ENCODE measurements around the gene CAMK2B.

CAMK2B gene

DNA sequence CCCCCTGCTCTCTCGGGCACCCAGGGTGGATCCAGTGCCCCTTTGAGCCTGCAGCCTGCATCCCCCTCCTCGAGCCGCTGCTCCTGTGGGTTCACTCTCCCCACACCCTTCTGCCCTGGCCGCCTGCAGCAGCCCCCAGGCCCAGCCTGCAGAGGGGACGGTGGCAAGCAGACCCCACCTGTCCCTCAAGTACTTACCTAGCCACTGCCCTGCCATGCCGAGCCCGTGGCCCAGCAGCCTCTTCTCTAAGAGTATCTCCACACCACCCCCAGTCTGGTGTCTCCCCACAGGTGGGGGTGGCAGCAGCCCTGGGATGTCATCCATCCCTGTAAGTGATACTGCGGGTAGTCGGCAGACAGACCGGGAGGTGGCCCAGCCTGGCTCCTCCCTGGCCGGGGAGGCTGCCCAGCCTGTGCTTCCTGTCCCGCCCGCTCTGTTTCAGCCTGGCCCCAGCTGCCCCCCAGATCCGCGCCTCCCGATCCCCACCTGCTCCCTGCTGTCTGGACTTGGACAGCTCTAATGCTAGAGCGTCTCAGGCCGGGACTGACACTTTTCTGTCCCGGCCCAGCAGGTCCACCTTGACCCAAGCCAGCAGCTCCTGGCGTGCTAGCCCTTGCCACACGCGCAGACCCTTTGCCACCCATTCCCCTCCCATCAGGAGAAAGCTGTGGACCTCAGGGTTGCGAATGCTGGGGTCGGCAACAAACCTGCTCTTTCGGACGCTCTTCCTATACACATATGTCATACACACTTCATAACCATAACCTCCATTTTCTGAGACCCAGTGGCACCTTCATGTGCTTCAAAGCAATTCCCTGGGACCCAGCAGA, 99.6 kb downstream of the CAMK2B start:
- no peak for DNase-seq

DNA sequence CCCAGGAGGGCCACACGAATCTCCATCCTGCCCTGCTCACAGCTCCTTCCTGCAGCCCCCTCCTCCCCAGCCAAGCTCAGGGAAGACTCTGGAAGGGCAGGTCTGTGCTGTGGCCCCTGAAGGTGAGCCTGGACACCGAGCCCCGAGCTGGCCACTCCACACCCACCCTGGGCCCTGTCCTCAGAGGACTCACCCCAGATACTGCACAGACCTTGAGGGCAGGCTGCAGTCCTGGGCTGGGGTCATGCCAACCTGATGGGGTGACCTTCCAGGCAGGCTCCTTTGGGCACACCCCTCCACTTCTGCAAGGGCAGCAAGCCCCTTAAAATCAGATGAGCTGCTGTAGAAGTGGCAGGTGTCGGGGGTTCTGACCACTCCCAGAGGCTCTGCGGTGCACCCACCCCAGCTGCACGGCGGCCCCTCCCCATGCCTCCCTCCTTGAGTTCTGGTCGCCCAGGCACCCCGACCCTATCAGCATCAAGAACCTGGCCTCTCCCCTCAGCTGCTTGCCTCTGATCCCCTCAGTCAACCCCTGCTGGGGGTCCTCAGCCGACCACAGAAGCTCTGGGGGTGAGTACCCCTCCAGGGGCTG, 100.3 kb downstream of the CAMK2B start:
- no peak for DNase-seq

DNA sequence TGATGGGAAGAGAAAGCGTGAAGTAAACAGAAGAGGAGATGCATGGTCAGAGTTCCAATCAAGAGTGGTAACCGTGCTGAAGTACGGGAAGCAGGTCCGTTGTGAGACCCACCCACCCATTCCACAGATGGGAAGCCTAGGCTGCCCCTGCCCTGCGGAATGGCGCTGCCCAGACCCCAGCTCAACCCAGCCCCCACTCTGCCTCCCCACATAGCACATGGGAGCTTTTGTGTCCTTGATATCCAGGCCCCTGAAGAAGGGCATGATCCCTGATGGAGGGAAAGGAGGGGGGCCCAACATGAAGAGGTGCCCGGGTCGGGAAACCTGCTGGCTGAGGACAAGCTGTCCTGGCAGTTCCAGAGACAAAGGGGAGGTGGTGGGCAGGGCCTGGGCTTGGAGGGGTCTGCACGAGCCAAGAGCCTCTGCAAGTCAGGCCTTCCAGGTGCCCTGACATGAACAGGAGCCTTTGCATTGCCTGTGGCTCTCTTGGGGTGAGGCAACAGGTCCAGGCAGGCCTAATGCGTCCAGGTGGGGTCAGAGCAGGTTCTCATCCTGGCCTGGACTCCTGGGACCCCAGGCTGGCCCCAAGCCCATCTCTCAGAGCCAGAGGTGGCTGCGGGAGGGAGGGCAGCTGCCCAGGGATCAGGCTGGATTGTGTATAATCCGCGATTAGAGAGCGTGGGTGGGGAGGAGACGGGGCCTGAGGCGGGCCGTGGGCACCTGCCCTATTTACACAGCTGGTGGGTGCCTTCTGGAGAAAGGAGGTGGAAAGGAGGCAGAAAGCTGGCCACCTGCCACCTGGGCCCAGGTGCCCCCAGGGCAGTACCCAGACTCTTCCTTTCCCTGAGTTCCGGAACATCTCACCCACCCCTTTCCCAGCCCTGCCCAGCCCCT, 101.1 kb downstream of the CAMK2B start:
- DNase-seq = no peak

DNA sequence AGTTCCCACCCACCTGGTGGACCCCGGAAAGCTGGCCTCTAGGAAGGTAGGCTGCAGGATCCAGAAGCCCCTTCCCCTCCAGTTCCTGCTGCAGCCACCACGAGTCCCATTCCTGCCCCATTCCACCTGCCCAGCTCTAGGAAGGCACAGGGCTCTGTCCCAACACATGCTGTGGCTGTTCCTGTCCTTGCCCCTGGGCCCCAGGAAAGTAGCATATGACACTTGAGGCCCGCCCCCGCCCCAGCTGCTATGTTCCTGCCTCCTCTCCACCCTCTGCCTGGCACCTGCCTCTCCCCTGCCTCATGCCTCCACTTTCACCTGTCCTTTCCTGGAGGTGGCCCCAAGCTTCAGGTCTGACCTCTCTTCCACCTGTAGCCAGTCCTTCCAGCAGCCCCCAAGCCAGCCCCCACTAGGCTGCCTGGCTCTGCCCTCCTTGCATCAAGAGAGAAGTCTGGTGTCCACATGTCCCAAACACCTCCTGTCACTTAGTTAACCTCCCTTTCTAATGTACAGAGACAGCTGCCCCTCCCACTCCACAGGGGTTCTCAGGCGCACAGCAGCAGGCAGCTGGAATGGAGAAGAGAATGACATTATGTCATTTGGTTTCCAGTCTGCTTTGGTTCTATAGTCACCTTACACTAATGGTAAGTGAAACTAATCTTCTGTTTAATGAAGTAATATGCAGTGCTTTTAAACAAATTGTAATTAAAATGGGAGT, 101.9 kb downstream of the CAMK2B start:
- no peak for DNase-seq

DNA sequence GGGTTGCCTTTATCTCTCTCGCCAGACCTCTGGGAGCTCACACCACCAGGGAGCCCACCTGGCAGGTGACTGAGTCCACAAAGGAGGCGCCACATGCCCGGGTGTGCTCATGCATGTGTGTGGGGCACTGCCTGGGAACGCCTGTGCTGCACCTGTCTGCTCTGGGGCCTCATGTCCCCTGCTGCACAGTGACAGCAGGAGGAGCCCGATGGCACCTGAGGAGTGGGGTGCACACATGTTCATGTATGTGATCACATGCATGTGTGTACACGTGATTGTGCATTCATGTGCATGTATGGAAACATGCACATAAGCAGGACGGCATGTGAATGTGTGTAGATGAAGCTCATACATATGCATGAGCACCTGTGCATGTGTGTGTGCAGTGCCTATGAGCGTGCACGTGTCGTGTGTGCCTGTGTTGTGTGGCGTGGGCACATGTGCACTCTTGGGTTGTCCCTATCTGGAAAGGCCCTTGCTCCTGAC, 102.6 kb downstream of the CAMK2B start:
- no peak for DNase-seq

DNA sequence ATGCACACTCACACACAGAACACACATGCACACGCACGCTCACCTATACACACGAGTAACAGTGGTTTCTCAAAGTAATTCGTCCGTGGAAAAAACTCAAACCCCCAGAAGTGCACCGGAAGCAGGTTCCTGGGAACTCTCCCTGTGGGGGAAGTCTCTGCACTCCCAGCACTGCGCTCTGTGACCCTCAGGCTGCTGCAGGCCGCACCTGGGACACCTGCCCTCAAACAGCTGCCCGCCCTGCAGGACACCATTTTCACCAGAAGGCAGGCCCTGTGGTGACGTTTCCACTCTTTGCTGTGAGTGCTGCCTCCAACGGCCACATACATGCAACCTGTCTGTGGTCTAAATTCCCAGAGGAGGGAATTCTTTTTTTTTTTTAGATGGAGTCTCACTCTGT, 103.3 kb downstream of the CAMK2B start:
- no peak for DNase-seq

DNA sequence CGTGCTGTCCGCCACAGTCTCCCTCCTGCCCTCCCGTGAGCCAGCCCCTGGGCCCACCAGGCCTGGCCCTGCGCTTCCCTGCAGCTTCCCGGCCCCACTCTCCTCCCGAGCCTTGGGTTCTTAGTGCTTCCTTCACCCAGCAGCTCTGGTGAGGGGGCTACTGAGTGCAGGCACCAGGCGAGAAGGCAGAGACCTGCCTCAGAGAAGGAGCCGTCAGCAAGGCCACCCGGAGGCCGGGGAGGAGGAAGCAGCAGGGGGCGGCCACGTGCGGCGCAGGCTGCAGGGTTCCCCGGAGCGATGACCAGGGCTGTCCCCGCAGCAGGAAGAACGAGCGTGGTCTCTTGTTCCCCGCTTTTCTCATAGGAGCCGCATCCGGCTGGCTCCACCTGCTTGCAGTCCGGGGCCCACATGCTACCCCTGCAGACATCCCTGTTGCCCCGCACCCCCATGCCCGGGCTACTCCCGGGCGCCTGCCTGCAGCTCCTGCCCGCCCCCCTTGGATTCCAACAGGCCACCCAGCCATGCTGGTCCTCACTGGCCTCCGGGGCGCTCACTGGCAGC, 104.1 kb downstream of the CAMK2B start:
- no peak for DNase-seq

DNA sequence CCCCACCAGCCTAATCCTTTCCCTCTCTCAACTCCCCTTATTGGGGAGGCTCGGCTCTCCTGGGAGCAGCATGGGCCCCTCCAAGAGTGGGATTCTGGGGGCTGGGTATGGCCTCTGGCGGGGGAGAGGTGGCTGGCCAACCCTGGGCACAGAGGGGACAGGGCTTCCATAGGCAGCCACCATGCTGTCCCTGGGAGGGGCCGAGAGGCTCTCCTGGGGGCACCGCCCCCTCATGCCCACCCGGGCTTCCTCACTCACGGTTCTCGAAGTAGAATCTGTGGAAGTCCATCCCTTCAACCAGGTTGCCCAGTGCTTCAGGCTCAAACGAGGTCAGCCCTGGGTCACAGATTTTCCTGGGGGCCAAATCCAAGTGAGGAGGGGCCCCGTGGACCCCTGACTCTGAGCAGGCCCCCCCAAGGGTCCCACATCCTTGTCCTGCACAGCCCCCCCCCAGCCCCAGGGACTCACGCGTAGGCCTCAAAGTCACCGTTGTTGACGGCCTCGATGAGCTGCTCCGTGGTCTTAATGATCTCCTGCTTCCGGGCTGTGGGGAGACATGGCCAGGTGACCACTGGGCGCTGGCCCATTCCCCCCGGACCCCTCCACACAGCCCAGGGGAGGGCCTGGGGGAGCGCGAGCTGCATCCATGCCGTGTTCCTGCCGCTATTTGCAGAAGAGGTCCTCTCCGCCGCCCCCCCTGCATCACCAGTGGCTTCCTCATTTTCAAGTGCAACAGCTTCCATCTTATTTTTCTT, 104.9 kb downstream of the CAMK2B start:
- DNase-seq = no peak

DNA sequence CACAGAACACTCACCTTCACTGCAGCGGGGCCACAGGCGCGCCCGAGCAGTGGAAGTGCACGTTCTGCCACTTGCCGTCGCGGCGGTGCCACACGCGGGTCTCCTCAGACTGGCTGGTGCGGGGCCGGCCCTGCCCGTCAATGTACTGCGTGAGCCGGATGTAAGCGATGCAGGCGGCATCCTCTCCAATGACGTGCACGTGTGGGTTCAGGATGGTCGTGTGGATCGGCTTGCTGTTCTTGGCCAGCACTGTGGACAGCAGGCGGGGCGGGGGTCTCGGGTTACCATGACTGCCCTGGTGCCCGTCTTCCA, 105.4 kb downstream of the CAMK2B start:
- no peak for DNase-seq

DNA sequence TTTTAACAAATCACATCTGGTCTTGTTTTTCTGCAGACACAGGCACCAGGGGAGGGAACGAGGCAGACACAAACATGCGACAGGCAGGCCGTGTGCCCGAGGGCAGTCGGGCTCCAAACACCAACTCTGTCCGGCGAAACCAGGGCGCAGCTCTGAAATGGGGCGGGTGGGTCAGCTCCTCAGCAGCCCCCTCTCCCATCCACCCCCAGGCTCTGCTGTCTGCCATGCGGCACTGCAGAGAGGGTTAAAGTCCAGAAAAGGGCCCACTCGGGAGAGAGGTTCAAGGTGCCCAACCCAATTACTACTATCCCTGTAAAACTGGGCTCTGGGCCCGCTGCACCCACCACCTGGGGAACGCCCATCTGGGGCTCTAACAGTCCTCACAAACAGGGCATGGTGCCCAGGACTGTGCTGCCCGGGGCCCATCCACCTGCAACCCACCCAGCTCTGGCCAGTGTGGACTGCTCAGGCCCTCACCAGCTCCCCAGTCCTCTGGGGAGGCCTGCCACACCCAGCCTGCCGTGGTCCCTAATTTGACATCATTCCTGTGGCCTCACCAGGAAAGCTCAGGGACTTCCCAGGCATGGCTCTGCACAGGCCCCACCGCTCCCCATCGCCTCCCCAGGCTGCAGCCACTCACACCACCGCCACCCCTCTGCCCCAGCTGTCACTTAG, 105.9 kb downstream of the CAMK2B start:
- DNase-seq = no peak

DNA sequence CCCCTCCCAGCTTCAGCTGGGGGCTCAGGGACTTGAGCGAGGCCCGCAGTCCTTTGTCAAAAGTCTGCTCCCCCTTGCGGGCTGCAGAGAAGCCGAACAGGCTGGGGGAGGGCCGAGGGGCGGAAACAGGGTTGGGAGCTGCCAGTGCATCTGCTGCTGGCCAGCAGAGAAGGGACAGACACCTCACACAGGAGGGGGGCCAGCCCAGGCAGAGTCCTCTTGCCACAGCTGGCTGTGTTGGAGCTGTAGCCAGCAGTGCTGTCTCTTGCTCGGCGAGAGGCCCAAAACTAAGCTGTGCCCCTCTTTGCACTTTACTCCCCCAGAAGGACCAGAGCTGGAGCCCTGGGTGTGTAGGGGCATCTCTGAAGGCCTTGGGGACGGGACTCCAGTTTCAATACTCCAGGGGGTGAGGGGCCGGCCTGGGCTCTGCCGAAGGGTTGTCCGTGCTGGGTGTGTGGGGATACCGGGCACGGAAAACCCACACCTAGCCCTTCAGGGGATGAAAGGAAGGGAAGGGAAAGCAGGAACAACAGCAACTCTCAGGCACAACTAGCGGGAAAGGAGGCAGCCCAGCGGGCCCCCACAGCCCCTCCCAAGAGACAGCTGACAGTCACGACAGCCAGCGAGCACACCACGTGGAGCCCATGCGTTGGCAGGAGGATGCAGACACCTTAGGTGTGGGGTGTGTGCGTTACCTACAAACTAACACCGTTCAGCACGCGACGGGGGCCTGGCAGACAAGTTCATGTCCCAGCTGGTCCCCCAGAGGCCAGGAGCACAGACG, 106.8 kb downstream of the CAMK2B start:
- DNase-seq = no peak

DNA sequence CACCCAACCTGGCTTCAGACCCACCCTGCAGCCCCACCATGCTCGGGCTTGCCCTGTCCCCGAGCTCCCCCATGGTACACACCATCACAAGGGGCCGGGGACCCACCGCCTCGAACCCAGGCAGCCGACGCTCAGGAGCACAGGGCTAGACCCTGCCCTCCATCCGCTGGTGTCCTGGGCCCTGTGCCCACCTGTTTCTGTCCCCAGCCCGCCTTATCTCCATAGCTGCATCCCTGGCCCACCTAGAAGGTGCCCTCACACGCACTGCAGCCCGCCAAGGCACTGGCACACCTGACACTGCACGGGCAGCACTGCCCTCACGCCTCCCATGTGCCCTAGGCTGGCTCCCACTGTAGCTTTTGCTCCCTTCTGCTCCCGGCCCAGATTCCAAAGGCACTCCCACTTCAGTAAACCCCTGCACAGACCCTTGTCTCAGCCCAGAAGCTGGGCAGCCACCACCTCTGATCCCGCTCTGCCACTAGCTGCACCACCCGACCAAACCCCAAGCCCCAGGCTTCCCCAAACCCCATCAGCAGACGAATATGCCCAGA, 107.5 kb downstream of the CAMK2B start:
- DNase-seq = no peak

DNA sequence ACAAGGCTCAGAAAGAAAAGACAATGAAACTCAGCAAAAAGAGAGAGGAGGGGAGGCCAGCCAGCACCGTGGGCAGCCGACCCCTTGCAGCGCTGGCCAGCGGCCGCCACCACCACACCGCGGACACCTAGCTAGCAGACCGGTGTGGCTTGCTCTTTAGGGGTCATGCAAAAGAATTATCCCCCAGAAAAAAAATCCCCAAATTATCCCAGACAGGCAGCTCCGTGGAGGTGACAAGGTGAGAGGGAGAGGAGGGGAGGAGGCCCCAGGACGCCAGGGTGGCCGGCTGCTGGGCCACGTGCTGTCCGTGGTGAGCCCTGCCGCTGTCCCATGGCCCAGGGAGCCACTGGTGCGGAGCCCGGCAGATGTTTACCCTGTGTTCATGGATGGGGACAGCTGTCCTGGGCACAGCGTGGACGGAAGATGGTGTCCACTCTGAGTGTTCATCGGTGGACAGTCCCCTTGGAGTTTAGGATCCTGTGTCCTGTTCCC, 108.1 kb downstream of the CAMK2B start:
- DNase-seq = no peak

DNA sequence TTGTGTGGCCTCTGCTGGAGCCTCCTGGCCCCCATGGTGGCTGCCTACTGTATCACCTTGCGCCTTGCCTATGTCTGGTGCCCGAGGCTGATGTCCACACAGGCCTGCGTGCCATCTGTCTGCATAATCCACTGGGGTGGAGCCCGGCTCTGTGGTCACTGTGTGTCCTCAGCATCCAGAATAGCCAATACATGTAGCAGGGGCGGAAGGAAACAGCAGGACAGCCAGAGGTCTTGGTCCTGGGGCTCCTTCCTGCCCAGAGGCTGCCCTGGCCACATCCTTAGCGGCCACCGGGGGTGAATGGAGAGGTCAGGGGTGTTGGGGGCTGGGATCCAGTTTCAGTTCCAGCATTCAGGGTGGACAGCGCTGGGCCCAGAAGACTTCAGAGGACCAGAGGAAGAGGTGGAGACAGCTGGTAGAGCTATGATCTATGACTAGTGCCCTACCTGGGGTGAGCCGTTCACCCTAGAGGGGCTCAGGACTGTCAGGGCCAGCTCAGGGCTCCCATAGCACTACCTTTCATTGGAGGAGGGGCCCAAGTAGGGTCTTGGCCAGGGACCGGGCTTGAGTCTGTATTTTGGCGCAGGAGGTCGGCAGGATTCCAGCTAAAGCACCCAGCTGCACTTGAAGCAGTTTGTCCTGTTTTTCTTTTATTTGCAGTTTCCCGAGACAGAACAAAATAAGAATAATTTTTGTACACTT, 108.7 kb downstream of the CAMK2B start:
- no peak for DNase-seq

DNA sequence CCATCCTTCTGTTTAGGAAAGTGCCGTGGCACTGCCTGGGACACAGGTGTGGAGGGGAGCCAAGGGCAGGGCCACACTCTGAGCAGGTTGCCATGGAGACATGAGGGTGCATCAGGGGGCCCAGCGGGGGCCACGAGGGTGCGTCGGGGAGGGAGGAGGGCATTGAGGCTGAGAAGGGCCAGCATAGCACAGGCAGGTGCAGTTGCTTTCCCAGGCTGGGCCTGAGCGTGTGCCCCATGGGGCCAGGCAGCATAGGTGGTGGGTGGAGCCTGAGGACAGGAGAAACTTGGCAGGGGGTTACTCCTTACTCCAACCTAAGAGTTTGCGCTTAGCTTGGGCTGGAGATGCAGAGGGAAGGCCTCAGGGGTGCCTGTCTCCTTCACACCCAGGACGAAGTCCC, 109.4 kb downstream of the CAMK2B start:
- no peak for DNase-seq

DNA sequence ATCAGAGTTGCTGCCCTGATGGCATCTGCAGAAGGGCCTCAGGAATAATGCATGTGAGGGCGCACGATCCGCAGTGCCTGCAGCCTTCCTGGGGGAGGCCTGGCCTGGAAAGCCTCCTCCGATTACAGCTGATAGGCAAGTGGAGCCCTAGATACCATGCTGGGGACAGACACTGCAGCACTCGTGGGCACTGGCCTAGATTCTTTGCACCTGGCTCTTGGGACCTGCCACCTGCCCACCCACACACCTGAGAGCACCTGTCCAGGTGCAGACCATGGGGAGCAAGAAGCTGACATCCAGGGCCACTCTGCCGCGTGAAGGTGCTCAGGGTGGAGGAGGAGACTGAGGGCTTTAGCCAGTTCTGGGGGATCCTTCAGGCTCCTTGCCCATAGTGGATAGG, 109.9 kb downstream of the CAMK2B start:
- no peak for DNase-seq

DNA sequence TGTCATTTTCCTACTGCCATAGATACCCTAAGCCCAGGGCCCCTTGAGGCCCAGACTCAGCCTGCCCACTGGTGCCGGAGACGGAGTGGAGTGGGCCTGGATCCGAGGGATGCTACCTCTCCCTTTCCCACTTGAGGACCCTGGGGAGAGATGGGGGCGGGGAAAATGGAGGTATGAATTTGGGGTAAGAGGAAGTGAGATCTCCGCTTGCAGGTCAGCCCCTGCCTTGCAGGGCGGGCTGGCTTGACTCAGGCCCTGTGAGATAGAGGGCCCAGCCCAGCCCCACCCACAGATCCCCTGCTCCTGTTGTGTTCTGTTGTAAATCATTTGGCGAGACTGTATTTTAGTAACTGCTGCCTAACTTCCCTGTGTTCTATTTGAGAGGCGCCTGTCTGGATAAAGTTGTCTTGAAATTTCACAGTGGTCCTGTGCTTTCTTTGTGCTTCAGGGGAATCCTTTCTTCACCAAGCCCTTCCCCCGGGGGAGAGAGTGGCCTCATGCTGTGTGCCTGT, 111.5 kb downstream of the CAMK2B start:
- no peak for DNase-seq

DNA sequence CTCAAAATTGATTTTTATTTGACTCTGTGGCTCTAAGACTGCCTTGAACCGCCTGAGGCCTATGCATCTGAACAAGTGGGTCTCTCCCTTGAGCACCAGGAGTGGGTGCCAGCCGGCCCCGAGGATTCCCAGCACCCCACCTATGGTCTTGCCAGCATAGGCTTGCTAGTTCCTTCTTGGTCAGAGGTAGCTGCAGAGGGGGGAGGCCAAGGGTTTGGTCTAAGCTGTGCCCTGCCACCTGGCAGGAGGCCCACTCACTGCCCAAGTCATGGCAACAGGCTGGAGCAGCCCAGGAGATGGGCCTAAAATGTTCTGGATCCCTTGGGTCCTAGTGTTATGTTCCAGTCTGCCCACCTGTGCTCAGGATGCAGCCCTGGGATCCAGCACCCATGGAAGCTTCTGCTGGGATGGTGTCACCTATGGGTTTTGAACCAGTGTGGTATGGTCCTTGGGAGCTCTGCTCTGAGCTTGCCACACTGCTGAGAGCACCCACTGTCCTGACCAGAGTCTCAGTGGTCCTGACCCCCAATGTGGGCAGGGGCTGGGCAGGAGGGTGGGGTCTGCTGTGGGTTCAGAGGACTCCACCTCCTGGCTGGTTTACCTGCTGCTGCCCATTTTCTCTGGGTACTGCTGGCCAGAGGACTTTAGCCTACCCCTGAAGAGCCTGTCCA, 112.1 kb downstream of the CAMK2B start:
- no peak for DNase-seq
